ENCODE measurements around the gene ABCA12. TPM values are rescaled to one million over a fixed set of nuclear protein-coding genes. Genes with fewer than 3 reads are reported as not detected.

ABCA12 gene
- total RNA-seq, 1 experiment from 2014 or later, result 1.3 TPM

DNA sequence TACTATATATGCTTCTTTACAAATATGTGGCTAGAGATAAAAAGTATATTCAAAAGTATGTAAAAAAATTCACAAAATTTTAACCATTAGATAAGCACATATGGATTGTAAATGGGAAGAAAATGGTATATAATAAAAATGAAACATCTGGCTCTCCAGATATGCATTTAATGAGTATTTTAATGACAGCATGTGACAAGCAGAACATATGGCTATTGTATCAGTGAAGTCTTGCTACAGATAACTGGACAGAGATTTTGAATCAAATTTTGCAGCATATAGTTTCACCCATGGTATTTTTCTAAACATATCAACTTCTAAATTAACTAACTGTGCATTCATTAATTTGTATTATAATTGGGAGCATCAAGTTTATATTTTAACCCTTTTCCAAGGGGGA lies 5.0 kb upstream of the ABCA12 start:
- Histone ChIP-seq H3K27ac (ENCODE audit: low read depth, low read length) (no peak overlapping the region), H3K36me3 (ENCODE audit: control insufficient read depth in 1 of 2, insufficient read depth in 2 of 2, low read length in 2 of 2) (no peaks in the 10 kb centered on the region), H3K27me3 (ENCODE audit: insufficient read depth, low read length) (no peaks in the 10 kb centered on the region), H3K9ac (ENCODE audit: low read length) (no peak overlapping the region), H3K9me3 (ENCODE audit: control insufficient read depth in 1 of 2, insufficient read depth in 1 of 2, low read depth in 1 of 2, low read length in 2 of 2) (no peaks in the 10 kb centered on the region), H4K20me1 (ENCODE audit: insufficient read depth) (no peaks in the 10 kb centered on the region), H3K4me1 (ENCODE audit: control insufficient read depth in 1 of 2, insufficient read depth in 2 of 2, low read length in 2 of 2) (peaks cover 6 to 10% of the 10 kb centered on the region in 2 experiments), H2AFZ (ENCODE audit: low read depth, low read length, poor library complexity, severe bottlenecking) (no peak overlapping the region), H3K4me2 (ENCODE audit: low read length) (no peak overlapping the region), H3K79me2 (ENCODE audit: insufficient read depth, low read length) (no peaks in the 10 kb centered on the region), H3K9me2 (ENCODE audit: insufficient read depth) (0 out of 2 replicates have a peak, but pooled peaks cover 3% of the 10 kb centered on the region), H3K4me3 (replicated peaks in 1 of 2; ENCODE audit: low read depth in 1 of 2, low read length in 2 of 2) (no peak overlapping the region)
- intact Hi-C loops (cut with micrococcal nuclease), result no loop called here
- BruUV-seq (replicated peaks), result no TSS peak
- POLR2A ChIA-PET, result no interaction called here
- no peak for DNase-seq (ENCODE audit: low read depth, low spot score)
- RAD21 ChIA-PET (ENCODE audit: low non-redundant PET in 1 of 2, low total read pairs in 2 of 2, uncharacterized antibody in 2 of 2, unreplicated experiment in 2 of 2), result no interaction called here
- no peak for ATAC-seq
- TF ChIP-seq SIN3A (IDR thresholded peaks at IDR 0.05; ENCODE audit: low read depth) (no peak), ELF1 (IDR thresholded peaks at IDR 0.05; ENCODE audit: borderline replicate concordance, low read depth) (no peak), FOSL1 (IDR thresholded peaks at IDR 0.05; ENCODE audit: low read depth) (no peak), POLR2AphosphoS5 (IDR thresholded peaks at IDR 0.05; ENCODE audit: low read depth, low read length) (no peak), TCF7L2 (IDR thresholded peaks at IDR 0.05; ENCODE audit: borderline replicate concordance, extremely low read depth, insufficient read depth, insufficient read length) (no peak), ZFX (IDR thresholded peaks at IDR 0.05) (no peak), RAD21 (IDR thresholded peaks at IDR 0.05; ENCODE audit: low read depth) (no peak), YY1 (IDR thresholded peaks at IDR 0.05; ENCODE audit: extremely low read depth, insufficient replicate concordance, low read depth, low read length) (no peak), CBX3 (IDR thresholded peaks at IDR 0.05; ENCODE audit: low read depth) (no peak), JUND (IDR thresholded peaks at IDR 0.05) (no peak)
- TF ChIP-seq, protein P1, sequence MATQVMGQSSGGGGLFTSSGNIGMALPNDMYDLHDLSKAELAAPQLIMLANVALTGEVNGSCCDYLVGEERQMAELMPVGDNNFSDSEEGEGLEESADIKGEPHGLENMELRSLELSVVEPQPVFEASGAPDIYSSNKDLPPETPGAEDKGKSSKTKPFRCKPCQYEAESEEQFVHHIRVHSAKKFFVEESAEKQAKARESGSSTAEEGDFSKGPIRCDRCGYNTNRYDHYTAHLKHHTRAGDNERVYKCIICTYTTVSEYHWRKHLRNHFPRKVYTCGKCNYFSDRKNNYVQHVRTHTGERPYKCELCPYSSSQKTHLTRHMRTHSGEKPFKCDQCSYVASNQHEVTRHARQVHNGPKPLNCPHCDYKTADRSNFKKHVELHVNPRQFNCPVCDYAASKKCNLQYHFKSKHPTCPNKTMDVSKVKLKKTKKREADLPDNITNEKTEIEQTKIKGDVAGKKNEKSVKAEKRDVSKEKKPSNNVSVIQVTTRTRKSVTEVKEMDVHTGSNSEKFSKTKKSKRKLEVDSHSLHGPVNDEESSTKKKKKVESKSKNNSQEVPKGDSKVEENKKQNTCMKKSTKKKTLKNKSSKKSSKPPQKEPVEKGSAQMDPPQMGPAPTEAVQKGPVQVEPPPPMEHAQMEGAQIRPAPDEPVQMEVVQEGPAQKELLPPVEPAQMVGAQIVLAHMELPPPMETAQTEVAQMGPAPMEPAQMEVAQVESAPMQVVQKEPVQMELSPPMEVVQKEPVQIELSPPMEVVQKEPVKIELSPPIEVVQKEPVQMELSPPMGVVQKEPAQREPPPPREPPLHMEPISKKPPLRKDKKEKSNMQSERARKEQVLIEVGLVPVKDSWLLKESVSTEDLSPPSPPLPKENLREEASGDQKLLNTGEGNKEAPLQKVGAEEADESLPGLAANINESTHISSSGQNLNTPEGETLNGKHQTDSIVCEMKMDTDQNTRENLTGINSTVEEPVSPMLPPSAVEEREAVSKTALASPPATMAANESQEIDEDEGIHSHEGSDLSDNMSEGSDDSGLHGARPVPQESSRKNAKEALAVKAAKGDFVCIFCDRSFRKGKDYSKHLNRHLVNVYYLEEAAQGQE (IDR thresholded peaks at IDR 0.05; ENCODE audit: low read depth), result no peak
- TF ChIP-seq, protein P2, sequence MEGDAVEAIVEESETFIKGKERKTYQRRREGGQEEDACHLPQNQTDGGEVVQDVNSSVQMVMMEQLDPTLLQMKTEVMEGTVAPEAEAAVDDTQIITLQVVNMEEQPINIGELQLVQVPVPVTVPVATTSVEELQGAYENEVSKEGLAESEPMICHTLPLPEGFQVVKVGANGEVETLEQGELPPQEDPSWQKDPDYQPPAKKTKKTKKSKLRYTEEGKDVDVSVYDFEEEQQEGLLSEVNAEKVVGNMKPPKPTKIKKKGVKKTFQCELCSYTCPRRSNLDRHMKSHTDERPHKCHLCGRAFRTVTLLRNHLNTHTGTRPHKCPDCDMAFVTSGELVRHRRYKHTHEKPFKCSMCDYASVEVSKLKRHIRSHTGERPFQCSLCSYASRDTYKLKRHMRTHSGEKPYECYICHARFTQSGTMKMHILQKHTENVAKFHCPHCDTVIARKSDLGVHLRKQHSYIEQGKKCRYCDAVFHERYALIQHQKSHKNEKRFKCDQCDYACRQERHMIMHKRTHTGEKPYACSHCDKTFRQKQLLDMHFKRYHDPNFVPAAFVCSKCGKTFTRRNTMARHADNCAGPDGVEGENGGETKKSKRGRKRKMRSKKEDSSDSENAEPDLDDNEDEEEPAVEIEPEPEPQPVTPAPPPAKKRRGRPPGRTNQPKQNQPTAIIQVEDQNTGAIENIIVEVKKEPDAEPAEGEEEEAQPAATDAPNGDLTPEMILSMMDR (IDR thresholded peaks at IDR 0.05 in 2 of 3, conservative IDR thresholded peaks at IDR 0.05 in 1 of 3; ENCODE audit: borderline replicate concordance in 1 of 3, insufficient read depth in 1 of 3, low read depth in 2 of 3, low read length in 2 of 3), result no peak
- TF ChIP-seq, protein P3, sequence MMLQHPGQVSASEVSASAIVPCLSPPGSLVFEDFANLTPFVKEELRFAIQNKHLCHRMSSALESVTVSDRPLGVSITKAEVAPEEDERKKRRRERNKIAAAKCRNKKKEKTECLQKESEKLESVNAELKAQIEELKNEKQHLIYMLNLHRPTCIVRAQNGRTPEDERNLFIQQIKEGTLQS (IDR thresholded peaks at IDR 0.05), result no peak
- TF ChIP-seq, protein P4, sequence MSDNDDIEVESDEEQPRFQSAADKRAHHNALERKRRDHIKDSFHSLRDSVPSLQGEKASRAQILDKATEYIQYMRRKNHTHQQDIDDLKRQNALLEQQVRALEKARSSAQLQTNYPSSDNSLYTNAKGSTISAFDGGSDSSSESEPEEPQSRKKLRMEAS (IDR thresholded peaks at IDR 0.05), result no peak
- CTCF ChIA-PET, result no interaction called here

All from HCT116 (cell line).